HG02759 (cell line): ENCODE data around the gene ATP13A3.

ENCODE experiments used
- ATAC-seq: cut with Tn5 transposase; IDR thresholded peaks from one replicate; pipeline ENCODE4 v1.9.1; 2021; ENCODE audit warnings: mild to moderate bottlenecking, moderate library complexity; ENCODE audit not compliant: unreplicated experiment

Gene ATP13A3

DNA sequence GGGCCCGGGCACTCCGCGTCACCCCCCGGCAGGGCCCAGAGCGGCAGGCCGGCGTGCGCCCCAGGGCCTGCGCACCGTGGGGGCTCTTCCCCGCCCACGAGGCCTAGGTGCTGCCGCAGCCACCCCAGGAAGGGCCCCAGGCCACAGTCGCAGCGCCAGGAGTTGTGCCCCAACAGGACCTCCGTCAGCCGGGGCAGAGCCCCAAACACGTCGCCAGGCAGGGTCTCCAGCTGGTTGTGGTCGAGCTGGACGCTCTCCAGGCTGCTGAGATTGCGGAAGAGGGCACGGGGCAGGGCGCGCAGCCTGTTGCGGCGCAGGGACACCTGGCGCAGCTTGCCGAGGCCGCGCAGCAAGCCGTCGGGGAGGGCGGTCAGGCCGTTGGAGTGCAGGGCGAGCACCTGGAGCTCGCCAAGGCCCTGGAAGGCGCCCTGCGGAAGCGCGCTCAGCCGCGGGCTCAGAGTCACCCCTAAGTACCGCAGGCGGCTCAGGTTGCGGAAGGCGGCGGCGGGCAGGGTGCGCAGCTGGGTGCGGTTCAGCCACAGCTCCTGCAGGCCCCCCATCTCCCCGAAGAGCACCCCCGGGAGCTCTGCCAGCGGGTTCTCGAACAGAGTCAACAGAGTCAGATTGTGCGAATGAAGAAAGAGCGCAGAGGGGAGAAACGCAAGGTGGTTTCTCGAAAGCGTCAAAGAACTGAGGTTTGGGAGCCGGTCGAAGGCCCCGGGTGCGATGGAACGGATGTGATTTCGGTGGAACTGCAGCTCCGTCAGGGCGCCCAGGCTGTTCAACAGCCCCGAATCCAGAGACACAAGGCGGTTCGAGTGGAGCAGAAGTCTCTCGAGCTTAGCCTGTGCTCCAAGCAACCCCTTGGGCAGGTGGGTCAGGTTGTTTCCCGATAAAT is 89.7 kb downstream of the ATP13A3 start:
- peak; percentile 37 for ATAC-seq

DNA sequence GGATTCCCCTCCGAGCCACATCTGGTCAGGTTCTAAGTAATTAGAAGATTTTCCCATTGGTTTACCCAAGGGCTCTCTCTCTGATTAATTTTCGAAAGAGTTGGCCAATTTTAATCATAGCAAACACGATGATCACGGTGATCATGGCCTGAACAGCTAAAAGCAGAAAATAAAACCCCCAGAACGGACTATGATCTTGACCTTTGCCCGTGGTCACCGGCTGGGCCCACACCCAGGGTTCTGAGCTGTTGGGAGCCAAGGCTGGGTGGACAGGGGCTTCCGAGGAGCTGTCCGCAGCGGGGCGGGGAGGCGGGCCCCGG is 90.3 kb downstream of the ATP13A3 start:
- no peak for ATAC-seq

DNA sequence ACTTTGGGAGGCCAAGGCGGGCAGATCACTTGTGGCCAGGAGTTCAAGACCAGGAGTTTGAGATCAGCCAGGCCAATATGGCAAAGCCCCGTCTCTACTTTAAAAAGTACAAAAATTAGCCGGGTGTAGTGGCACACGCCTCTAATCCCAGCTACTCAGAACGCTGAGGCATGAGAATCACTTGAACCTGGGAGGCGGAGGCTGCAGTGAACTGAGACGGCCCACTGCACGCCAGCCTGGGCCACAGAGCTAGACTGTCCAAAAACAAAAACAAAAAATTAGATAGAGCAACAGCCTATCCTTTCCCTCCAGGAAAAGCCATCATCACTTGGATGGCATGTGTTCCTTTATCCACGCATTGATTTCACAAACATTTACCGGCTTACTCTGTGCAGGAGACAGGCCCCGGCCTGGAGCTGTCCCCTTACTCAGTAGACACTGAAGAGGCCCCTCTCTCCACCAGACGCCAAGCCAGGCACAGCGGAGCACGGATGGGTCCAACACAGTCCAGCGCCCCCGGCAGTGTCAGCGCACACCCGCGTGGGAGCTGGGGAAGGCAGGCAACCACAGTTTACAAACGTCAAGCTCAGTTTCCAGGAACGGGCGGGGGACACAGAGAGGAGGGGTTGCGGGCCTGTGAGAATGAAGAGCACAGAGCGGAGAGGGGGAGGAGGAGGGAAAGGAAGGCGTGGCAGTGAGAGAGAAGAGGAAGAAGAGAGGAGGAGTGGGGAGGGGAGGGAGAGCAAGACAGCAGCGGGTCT is 90.8 kb downstream of the ATP13A3 start:
- ATAC-seq = peak; percentile 3

DNA sequence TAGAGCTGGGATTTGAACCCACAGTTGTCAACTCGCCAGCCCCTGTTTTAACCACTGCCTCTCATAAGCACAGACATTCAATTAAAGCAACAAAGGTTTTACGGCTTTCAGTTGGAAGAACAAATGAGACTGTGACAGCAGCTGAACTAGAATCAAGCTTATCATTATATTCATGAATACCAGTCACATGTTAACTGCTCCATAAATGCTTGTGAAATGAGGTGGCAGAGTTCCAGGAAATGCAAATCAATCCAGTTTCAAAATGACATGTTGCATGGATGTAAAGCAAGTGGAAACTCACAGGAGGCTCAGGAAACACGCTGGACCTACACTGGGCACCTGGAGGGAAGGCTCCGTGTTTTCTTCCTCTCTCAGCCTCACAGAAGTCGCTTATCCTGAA is 91.6 kb downstream of the ATP13A3 start:
- ATAC-seq = no peak

DNA sequence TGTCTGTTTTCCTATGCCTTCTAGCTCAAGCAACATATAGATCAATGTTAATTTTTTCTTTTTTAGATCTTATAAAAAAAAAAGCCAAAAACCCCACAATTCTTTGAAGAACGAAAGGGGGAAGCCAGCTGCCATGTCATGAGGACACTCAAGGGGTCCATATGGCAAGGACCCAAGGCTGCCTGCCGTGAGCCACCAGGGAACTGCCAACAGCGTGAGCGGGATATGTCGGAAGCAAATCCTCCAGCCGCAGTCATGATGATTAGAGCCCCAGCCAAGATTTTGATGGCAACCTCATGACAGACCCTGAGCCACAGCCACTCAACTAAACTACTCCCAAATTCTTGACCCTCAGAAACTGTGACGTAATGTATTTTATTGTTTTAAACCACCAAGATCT is 94.2 kb downstream of the ATP13A3 start:
- no peak for ATAC-seq

DNA sequence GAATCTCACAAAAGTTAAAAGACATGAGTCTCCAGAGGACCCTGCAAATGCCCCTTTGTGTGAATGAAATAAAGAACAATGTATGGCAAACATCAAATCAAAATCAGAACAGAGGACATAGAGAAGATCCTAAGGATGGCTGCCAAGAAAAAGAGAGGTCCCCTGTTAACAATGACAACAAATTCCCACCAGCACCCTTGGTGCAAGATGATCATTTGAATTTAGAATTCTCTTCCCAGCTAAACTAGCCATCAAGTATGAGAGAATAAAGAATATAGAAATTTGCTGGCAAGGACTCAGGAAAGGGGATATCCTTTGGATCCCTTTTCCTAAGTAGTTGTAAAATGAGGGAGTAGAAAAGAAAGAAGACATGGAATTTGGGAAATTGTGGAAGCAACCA is 96.0 kb downstream of the ATP13A3 start:
- no peak for ATAC-seq

DNA sequence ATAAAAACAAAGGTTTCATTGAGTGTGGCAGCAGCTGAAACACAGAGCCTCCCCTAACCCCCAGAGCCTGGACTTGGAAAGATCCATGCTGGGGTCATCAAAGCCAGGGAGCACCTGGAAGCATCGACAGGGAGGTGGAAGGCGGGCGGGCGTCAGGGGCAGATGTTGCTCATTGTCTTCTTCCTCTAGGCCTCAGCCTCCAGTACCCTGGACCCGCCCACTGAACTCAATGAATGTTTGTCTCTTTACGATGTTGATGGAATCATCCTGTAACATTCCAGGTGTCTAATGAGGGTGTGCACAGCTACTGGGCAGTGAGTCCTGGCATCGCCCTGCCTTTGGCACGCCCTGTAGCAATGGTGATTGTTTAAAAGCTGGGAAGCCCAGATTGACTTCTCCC is 97.5 kb downstream of the ATP13A3 start:
- ATAC-seq = no peak

DNA sequence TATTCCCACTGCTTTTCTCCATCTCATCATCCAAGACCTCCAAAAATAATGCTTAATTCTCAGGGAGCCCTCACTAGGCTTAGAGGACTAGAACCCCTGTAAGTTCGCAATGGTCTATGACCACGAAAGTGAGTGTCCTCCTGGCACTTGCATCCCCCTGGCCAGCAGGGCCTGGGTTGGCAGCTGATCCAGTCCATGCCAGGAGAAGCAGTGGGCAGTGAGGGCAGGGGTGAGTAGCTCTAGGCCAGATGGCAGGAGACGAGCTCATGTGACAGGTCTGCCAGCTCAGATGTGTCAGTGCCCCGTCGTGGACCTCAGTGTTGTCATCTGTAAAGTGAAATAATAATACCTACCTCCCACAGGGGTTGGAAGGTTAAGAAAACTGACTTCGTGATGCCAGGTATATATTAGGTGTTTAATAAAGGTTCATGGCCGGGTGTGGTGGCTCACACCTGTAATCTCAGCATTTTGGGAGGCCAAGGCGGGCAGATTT is 98.8 kb downstream of the ATP13A3 start:
- no peak for ATAC-seq

DNA sequence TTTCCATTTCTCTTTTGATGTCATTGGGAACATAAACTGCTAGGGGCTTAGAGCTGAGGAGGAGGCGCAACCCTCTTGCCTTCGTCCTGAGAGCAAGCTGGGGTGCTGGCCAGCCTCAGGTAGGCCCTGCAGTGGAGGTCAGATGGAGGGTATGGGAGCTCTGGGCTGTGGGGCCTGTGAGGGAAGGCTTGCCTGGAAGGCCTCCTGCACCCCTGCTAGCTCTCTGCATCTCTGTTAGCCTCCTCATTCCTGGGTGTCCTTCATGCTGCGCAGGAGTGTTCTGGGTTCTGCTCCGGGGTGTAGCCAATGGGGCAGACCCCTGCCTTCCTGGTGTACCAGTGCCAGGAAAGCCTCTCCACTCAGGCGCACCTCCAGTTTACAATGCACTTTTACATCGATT is 99.5 kb downstream of the ATP13A3 start:
- ATAC-seq = no peak

DNA sequence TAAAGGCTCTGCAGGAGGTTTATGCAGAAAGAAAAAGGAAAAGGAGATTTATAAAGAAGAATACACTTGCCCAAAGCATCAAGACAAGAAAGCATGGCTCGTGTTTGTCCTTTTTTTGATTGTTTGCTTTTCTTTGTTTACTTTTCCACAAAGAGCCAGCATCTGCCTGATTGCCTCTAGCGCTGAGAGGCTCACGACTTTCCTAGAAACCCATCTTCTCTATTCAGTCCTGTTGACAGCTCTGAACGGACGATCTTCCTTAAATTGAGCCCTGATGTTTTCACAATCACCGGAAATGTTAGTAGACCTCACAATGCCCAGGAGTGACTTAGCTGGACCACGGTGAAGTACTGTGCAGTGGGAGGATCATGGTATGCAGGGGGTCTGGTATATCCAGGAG is 100.2 kb downstream of the ATP13A3 start:
- no peak for ATAC-seq

DNA sequence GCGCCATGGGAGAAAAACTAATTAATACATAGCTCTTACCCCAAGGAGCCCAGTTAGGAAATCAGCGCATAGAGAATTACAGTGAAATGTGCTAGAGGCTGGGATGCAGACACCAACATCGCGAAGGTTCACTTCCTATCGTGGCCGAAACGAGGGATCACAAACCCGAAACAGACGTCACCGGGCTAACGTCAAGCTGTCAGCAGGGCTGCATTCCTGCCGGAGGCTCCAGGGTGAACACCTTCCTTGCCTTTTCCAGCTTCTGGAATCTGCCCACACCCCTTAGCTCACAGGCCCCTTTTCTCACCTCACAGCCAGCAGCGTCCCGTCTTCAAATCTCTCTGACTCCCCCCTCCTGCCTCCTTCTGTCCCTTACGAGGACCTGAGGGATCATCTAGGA is 100.7 kb downstream of the ATP13A3 start:
- no peak for ATAC-seq

DNA sequence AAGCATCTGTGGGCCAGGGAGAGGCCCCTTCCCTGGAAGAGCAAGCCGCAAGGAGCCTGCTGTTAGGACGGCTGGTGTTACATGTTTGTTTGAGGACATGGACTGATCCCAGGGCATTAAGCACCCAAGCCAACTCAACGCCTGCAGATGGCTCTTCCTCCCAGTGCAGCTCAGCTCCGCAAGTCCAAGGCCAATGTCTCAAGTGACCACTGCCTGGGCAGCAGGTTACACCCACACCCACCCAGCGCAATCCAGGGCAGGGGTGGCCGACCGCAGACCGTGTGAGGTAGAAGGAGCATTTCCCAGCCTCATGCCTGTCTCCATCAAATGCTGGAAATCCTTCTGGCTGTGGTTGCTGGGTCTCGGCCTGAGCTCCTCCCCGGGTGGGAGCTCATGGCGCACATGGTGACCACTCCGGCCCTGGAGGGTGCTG is 102.2 kb downstream of the ATP13A3 start:
- ATAC-seq = no peak

DNA sequence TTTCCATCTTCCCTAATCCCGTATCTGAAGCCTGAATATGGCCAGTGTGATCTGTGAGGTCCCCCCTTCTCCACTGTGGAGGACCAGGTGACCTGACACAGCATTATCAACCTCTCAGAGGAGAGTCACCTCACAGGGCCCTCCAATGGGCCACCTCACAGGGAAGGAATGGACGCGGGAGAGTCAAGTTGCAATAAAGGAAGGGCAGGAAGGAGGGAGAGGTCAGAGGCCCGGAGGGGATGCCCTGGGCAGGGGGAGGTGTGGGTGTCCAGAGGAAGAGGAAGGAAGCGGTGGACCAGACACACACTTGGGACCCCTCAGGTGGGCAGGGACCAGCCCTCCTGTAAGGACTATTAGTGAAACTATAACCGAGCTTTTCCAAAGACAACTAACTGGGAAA is 102.6 kb downstream of the ATP13A3 start:
- no peak for ATAC-seq

DNA sequence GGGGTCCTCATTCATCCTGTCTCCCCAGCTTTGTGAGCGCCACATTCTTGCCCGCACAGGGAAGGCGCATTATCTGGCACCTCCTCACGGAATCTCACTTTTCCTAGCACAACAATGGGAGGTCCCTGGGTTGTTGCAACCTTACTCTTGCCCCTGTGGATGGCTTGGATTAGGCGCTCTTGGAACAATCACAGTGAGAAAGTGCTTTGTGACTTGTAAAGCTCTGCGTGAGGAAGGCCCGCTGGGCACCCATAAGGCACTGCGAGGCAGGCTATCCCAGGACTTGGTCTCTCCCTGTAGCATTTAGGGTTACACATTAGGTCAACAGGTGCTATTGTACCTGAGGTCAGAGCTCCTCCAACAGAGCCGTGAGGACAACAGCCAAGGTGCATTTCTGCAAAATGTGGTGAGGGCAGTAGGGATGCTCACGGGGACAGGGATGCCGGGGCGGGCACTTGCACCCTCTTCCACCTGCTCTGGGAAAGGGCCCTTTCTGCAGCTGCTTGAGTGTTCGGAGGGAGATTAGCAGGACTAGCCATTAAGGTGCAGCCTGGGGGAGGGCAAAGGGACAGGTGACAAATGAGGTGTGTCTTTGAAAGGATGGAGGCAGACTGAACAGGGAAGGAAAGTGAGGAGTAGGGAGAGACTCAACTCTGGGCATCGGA is 103.4 kb downstream of the ATP13A3 start:
- no peak for ATAC-seq

DNA sequence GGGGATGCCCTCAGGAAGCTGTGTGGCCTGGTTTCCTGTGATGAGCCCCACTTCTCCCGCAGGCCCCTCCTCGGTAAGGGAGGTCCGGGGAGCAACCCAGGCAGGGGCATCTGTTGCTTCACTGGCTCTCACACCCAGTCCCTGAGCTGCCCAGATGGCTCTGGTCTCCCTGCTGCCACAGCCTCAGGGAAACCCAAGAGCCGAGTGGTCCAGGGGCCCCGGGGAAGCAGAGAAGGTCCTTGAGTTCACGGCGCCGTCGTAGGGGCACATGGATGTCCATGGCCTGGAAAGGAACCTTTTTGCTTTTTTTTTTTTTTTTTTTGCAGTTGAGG is 103.9 kb downstream of the ATP13A3 start:
- no peak for ATAC-seq

DNA sequence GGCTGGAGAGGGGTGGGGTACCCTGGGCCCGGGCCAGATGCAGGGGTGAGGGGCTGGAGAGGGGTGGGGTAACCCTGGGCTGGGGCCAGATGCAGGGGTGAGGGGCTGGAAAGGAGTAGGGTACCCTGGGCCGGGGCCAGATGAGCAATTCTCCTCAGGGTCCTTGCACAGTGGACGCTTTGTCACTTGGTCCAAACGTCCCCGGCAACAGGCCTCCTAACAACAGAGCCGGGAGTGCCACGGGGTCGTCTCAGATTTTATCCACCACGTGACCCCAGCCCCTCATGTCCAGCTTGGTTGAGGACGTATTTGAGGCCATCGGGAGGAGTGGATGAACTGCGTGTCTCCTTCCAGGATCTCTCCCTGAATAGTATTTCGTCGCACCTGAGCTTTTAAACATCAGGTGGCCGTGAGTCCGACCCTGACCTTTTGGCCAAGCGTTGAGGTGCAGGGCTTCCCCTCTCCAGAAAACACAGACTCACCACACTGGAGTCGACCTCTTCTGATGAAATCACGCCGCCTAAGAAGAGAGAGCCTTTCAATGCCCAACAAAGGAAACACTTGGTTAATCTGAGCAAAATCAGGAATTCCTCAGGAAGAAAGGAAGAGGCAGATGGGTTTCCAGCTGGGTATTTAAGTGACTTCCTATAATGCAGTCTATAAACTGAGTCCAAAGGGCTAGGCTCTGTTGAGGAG is 104.5 kb downstream of the ATP13A3 start:
- ATAC-seq = no peak

DNA sequence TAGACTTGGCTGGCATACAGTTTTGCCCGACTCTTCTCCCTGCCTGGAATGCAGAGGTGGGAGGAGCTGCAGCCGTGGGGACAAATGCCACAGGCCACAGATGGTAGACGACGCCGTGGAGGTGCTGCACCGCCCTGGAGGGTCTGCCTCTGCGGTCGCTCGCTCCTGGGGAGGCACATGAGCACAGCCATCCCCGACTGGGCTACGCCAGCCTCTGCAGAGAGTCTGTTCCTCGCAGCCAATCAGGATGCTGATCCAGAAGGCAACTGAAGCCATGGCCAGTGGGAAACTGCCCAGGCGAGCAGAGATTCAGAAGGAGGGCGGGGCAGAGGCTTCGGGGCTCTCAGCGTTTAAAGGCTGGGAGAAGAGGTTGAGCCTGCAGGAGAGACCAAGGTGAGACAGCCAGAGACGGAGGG is 105.3 kb downstream of the ATP13A3 start:
- ATAC-seq = no peak

DNA sequence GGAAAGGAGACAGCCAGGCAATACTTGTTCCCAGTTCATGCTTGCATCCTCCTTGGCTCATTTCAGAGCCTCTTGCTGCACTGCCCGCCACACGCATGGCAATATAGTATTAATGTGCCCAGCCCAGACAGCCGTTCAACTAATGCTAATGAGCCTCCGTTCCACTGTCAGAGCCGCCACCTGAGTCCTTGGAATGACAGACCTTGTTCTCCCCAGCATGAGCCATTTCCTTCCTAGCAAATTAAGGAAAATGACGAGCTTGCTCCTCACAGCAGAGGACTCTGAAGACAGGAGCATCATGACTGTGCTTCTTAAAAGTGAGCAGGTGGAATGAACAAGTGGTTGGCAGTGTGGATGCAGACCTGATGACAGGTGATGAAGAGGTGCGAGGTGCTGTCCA is 106.5 kb downstream of the ATP13A3 start:
- no peak for ATAC-seq

DNA sequence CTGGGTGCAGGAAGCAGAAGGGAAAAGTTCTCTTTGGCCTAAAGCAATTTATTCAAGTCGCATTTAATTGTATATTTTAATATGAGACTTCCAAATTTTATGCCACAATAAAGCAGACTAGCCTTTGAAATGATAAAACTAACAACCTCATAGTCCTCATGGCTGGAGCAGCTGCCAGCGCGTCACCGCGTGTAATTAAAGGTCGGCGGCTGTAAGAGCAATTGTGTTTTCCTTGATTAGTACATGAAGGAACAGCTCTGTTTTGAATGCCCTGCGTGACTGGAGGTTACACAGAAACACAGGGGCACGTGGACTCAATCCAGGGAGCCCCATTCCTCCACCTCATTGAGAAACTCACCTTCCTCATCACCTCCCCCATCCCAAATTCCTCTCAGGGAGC is 107.2 kb downstream of the ATP13A3 start:
- no peak for ATAC-seq

DNA sequence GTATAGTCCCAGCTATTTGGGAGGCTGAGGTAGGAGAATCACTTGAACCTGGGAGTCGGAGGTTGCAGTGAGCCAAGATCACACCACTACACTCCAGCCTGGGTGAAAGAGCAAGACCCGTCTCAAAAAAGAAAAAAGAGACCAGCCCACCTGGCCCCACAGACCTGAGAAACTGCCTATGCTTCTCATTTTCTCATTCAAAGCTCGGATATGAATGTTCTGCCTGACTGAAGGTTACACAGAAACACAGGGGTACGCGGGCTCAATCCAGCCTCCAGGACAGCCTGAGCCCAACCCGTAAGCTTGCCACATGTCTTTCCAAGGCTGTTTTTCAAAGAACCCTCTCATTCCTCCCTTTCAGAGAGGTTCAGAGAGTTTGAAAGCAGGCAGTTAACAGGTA is 107.6 kb downstream of the ATP13A3 start:
- no peak for ATAC-seq

DNA sequence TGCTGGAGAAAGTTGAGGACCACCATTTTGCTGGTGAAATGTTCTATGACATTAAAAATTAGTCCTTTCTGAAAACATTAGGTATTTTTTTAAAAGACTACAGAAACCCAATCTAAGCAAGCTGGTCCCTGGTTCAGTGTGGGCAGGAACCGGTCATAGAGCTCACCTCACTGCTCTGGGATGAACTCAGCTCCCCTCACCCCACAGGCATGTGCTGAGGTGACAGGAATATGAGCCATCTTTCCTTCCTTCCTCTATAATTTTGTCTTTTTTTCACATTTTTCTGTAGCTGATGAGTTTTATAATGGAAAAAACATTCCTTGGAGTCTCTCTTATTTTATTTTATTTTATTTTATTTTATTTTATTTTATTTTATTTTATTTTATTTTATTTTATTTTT is 109.1 kb downstream of the ATP13A3 start:
- no peak for ATAC-seq
